Aorta (tissue), 5 donors: ENCODE data around the gene ITGA11. TPM values are rescaled to one million over a fixed set of nuclear protein-coding genes. Genes with fewer than 3 reads are reported as not detected.

Source experiments
- ATAC-seq: fragments of 200-7000 bp; cut with Tn5 transposase; one replicate; pipeline ENCODE4 v1.9.1; 2022; ENCODE audit warnings: moderate library complexity; ENCODE audit not compliant: low FRiP score
- DNase-seq, 2 donors: peaks; one replicate each; pipeline ENCODE4 v3.0.0-alpha.2; 2020
- H3K27ac ChIP-seq, 2 donors: one replicate each; pipeline ENCODE4 v1.5.1; 2013; ENCODE audit warnings: low read length in 2 of 2, mild to moderate bottlenecking in 2 of 2, moderate library complexity in 2 of 2, control low read depth in 1 of 2, inconsistent platforms in 1 of 2, low read depth in 1 of 2
- H3K27me3 ChIP-seq, 2 donors: one replicate each; pipeline ENCODE4 v1.6.1; 2013; ENCODE audit warnings: control low read depth in 1 of 2, low read length in 1 of 2, mild to moderate bottlenecking in 1 of 2, moderate library complexity in 1 of 2; ENCODE audit not compliant: insufficient read depth in 2 of 2, control insufficient read depth in 1 of 2
- H3K36me3 ChIP-seq, 2 donors: one replicate each; pipeline ENCODE4 v1.6.1; 2013; ENCODE audit warnings: control low read depth in 1 of 2, low read length in 1 of 2, mild to moderate bottlenecking in 1 of 2; ENCODE audit not compliant: insufficient read depth in 2 of 2, control insufficient read depth in 1 of 2
- H3K4me1 ChIP-seq, 2 donors: one replicate each; pipeline ENCODE4 v1.6.1; 2013; ENCODE audit warnings: low read length in 2 of 2, control low read depth in 1 of 2, mild to moderate bottlenecking in 1 of 2, moderate library complexity in 1 of 2; ENCODE audit not compliant: insufficient read depth in 2 of 2, control insufficient read depth in 1 of 2
- H3K4me3 ChIP-seq, 2 donors: one replicate each; pipeline ENCODE4 v1.5.1; 2013; ENCODE audit warnings: low read length in 2 of 2, control low read depth in 1 of 2, mild to moderate bottlenecking in 1 of 2
- H3K9me3 ChIP-seq: one replicate; pipeline ENCODE4 v1.6.1; 2013; ENCODE audit warnings: mild to moderate bottlenecking, low read length; ENCODE audit not compliant: control insufficient read depth
- WGBS, 2 donors: extraction: QIAGEN DNeasy Blood & Tissue Kit; methylation state at CpG; one replicate each; pipeline ENCODE4 v1.1.7; 2013; 5-methylcytosine and 5-hydroxymethylcytosine counted together
- intact Hi-C, 2 donors: fragments of 100-400 bp; cut with DNase I; formaldehyde crosslinking; loops; one replicate each; pipeline versions ENCODE4 v1.14.2 to v1.15.0; 2022
- polyA plus RNA-seq, 2 donors: library from polyadenylated mRNA; stranded (reverse); fragments of 200-250 nt; gene quantifications; one replicate each; pipeline ENCODE4 v1.2.3, GENCODE V29; 2013
- total RNA-seq, 2 donors: library from RNA; stranded (reverse); fragmentation: NEBNext Ultra II Directional; extraction: Animal tissue kit (Norgen Biotek cat#: 25700); gene quantifications; one replicate each; pipeline ENCODE4 v1.2.1, GENCODE V29; 2021
- donor health status: healthy with polysubstance abuse.
- donor health status: Bipolar disorder and iron deficiency.
- donor health status: DM: no; HTN: no; CAD: no.
- donor health status: DM: no; HTN: no; CAD: no.
- donor health status: DM: yes; HTN: yes; CAD: no.

Gene ITGA11
- total and polyA plus RNA-seq, 4 donors, result 21.4 to 154 (median 107) TPM

GRCh38 chr15:68463444-68463843 lies 31.5 kb upstream of the ITGA11 start:
- H3K4me3 ChIP-seq, result no peak overlapping the region
- 90 to 91% methylated on average over 5 of the region's 5 CpGs for WGBS, 2 donors
- no peak for DNase-seq
- H3K36me3 ChIP-seq, result no peaks in the 10 kb centered on the region
- H3K4me1 ChIP-seq, result no peaks in the 10 kb centered on the region
- no peak for ATAC-seq
- H3K27ac ChIP-seq, result no peak overlapping the region
- H3K27me3 ChIP-seq, result no peaks in the 10 kb centered on the region
- H3K9me3 ChIP-seq, result no peaks in the 10 kb centered on the region
- intact Hi-C loops, result no loop called here

GRCh38 chr15:68460166-68460565 lies 28.2 kb upstream of the ITGA11 start:
- WGBS, 2 donors, result 77 to 78% methylated on average over 2 of the region's 2 CpGs
- no peak for DNase-seq
- H3K4me3 ChIP-seq, result no peak overlapping the region
- intact Hi-C loops, result no loop called here
- no peak overlapping the region for H3K27ac ChIP-seq
- no peaks in the 10 kb centered on the region for H3K36me3 ChIP-seq
- H3K9me3 ChIP-seq, result no peaks in the 10 kb centered on the region
- no peaks in the 10 kb centered on the region for H3K27me3 ChIP-seq
- ATAC-seq, result no peak
- H3K4me1 ChIP-seq, result no peaks in the 10 kb centered on the region

GRCh38 chr15:68450192-68450591 lies 18.2 kb upstream of the ITGA11 start:
- H3K4me3 ChIP-seq, result no peak overlapping the region
- H3K9me3 ChIP-seq, result no peaks in the 10 kb centered on the region
- 90% methylated on average over 1 of the region's 1 CpG for WGBS, 2 donors

GRCh38 chr15:68449389-68449788 lies 17.4 kb upstream of the ITGA11 start:
- DNase-seq (no peak), ATAC-seq (no peak)
- Histone ChIP-seq H3K4me1 (no peaks in the 10 kb centered on the region), H3K27me3 (no peaks in the 10 kb centered on the region), H3K4me3 (no peak overlapping the region), H3K36me3 (no peaks in the 10 kb centered on the region), H3K27ac (no peak overlapping the region), H3K9me3 (no peaks in the 10 kb centered on the region)
- 93% methylated on average over 6 of the region's 6 CpGs for WGBS, 2 donors
- intact Hi-C loops, result no loop called here

More at GRCh38 chr15:68450192-68450591, 18.2 kb upstream of the ITGA11 start:
- ATAC-seq (no peak), DNase-seq (no peak)
- no peak overlapping the region for H3K27ac ChIP-seq
- no peaks in the 10 kb centered on the region for H3K36me3 ChIP-seq
- H3K27me3 ChIP-seq, result no peaks in the 10 kb centered on the region
- H3K4me1 ChIP-seq, result no peaks in the 10 kb centered on the region
- intact Hi-C loops, result no loop called here

- WGBS, 2 donors, result 49 to 50% methylated on average over 2 of the region's 2 CpGs
- DNase-seq (no peak), ATAC-seq (no peak)
- intact Hi-C loops, result no loop called here
- H3K36me3 ChIP-seq, result no peaks in the 10 kb centered on the region
- no peaks in the 10 kb centered on the region for H3K4me1 ChIP-seq
- H3K27ac ChIP-seq, result no peak overlapping the region
- no peaks in the 10 kb centered on the region for H3K27me3 ChIP-seq
- no peak overlapping the region for H3K4me3 ChIP-seq
- no peaks in the 10 kb centered on the region for H3K9me3 ChIP-seq
Measured at GRCh38 chr15:68447976-68448755, 16.2 kb upstream of the ITGA11 start.

GRCh38 chr15:68447209-68447608 lies 15.2 kb upstream of the ITGA11 start:
- no peak for ATAC-seq

GRCh38 chr15:68445351-68445750 lies 13.4 kb upstream of the ITGA11 start:
- ATAC-seq (no peak), DNase-seq (no peak)
- no peaks in the 10 kb centered on the region for H3K36me3 ChIP-seq
- no peaks in the 10 kb centered on the region for H3K27me3 ChIP-seq
- H3K4me1 ChIP-seq, result no peaks in the 10 kb centered on the region
- H3K27ac ChIP-seq, result no peak overlapping the region
- 64 to 65% methylated on average over 2 of the region's 2 CpGs for WGBS, 2 donors
- intact Hi-C loops, result no loop called here
- no peaks in the 10 kb centered on the region for H3K9me3 ChIP-seq
- H3K4me3 ChIP-seq, result no peak overlapping the region

More at GRCh38 chr15:68447209-68447608, 15.2 kb upstream of the ITGA11 start:
- Histone ChIP-seq H3K4me3 (no peak overlapping the region), H3K27ac (no peak overlapping the region), H3K27me3 (no peaks in the 10 kb centered on the region), H3K9me3 (no peaks in the 10 kb centered on the region), H3K4me1 (no peaks in the 10 kb centered on the region), H3K36me3 (no peaks in the 10 kb centered on the region)
- WGBS, 2 donors, result 95 to 97% methylated on average over 3 of the region's 3 CpGs
- intact Hi-C loops, result no loop called here
- no peak for DNase-seq

GRCh38 chr15:68444336-68444735 lies 12.4 kb upstream of the ITGA11 start:
- ATAC-seq (no peak), DNase-seq (no peak)
- intact Hi-C loops, result no loop called here
- no peak overlapping the region for H3K27ac ChIP-seq
- no peaks in the 10 kb centered on the region for H3K36me3 ChIP-seq
- H3K9me3 ChIP-seq, result no peaks in the 10 kb centered on the region
- no peaks in the 10 kb centered on the region for H3K4me1 ChIP-seq
- H3K27me3 ChIP-seq, result no peaks in the 10 kb centered on the region
- H3K4me3 ChIP-seq, result no peak overlapping the region

- 87 to 93% methylated on average over 2 of the region's 2 CpGs for WGBS, 2 donors
- intact Hi-C loops, result no loop called here
- Histone ChIP-seq H3K36me3 (no peaks in the 10 kb centered on the region), H3K4me1 (no peaks in the 10 kb centered on the region), H3K9me3 (no peaks in the 10 kb centered on the region), H3K4me3 (no peak overlapping the region), H3K27me3 (no peaks in the 10 kb centered on the region), H3K27ac (no peak overlapping the region)
- no peak for DNase-seq
- no peak for ATAC-seq
Measured at GRCh38 chr15:68442903-68443302, 10.9 kb upstream of the ITGA11 start.
